ENCODE results near the gene ATP1A1. TPM values are rescaled to one million over a fixed set of nuclear protein-coding genes. Genes with fewer than 3 reads are reported as not detected.

The ATP1A1 gene
- total and polyA plus RNA-seq, 2 experiments from 2014 or later, result 117 to 202 TPM

- H3K27ac ChIP-seq (ENCODE audit: low read depth), result no peak overlapping the region
- Mint-ChIP-seq H3K27ac (no peak overlapping the region), H3K36me3 (ENCODE audit: low read depth) (no peaks in the 10 kb centered on the region), H3K4me3 (no peak overlapping the region), H3K4me1 (no peaks in the 10 kb centered on the region), H3K27me3 (ENCODE audit: insufficient read depth, low read depth, poor library complexity) (no peaks in the 10 kb centered on the region), H3K9me3 (no peaks in the 10 kb centered on the region; the same call in 2 of the 3 replicates)
- H4K20me1 ChIP-seq (replicated peaks; ENCODE audit: insufficient read depth), result no peaks in the 10 kb centered on the region
- H3K27me3 ChIP-seq (ENCODE audit: insufficient read depth), result no peaks in the 10 kb centered on the region
- no peaks in the 10 kb centered on the region for H3F3A ChIP-seq (replicated peaks; ENCODE audit: low read depth)
- TF ChIP-seq ZNF462 (CRISPR knock-in tag; IDR thresholded peaks at IDR 0.05), result no peak
- TF ChIP-seq, protein P1, sequence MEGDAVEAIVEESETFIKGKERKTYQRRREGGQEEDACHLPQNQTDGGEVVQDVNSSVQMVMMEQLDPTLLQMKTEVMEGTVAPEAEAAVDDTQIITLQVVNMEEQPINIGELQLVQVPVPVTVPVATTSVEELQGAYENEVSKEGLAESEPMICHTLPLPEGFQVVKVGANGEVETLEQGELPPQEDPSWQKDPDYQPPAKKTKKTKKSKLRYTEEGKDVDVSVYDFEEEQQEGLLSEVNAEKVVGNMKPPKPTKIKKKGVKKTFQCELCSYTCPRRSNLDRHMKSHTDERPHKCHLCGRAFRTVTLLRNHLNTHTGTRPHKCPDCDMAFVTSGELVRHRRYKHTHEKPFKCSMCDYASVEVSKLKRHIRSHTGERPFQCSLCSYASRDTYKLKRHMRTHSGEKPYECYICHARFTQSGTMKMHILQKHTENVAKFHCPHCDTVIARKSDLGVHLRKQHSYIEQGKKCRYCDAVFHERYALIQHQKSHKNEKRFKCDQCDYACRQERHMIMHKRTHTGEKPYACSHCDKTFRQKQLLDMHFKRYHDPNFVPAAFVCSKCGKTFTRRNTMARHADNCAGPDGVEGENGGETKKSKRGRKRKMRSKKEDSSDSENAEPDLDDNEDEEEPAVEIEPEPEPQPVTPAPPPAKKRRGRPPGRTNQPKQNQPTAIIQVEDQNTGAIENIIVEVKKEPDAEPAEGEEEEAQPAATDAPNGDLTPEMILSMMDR (conservative IDR thresholded peaks at IDR 0.05; ENCODE audit: low read depth in 2 of 2), result no peak
- TF ChIP-seq EZH2phosphoT487 (IDR thresholded peaks at IDR 0.05; ENCODE audit: unreplicated experiment), result no peak
- no peak for TF ChIP-seq JUNB (IDR thresholded peaks at IDR 0.05; ENCODE audit: unreplicated experiment)
- no peak for TF ChIP-seq POLR2AphosphoS5 (IDR thresholded peaks at IDR 0.05; ENCODE audit: low read depth)
- TF ChIP-seq REST (IDR thresholded peaks at IDR 0.05; ENCODE audit: unreplicated experiment), result no peak
- no peak for TF ChIP-seq EZH2 (IDR thresholded peaks at IDR 0.05; ENCODE audit: low read depth, unreplicated experiment)
- no peak for TF ChIP-seq CREB1 (CRISPR knock-in tag; IDR thresholded peaks at IDR 0.05; ENCODE audit: low read depth)
- no peak for TF ChIP-seq ETS1 (IDR thresholded peaks at IDR 0.05)
- no peak for TF ChIP-seq ZNF114 (CRISPR knock-in tag; IDR thresholded peaks at IDR 0.05)
- no peak for TF ChIP-seq STAT1 (IDR thresholded peaks at IDR 0.05; ENCODE audit: unreplicated experiment)
- no peak for TF ChIP-seq ZNF331 (CRISPR knock-in tag; IDR thresholded peaks at IDR 0.05; ENCODE audit: low read depth)
- TF ChIP-seq NANOG (IDR thresholded peaks at IDR 0.05; ENCODE audit: borderline replicate concordance), result no peak
- H3K4me3 ChIP-seq, result no peak overlapping the region
- no peaks in the 10 kb centered on the region for H3K36me3 ChIP-seq (ENCODE audit: insufficient read depth)
- no peak overlapping the region for H3K4me2 ChIP-seq
- no peaks in the 10 kb centered on the region for H3K79me2 ChIP-seq (replicated peaks; ENCODE audit: insufficient read depth)
- no peaks in the 10 kb centered on the region for H3K9me2 ChIP-seq (ENCODE audit: insufficient read depth)
- H2AFZ ChIP-seq, result no peak overlapping the region
- ATAC-seq (no peak), DNase-seq (ENCODE audit: low spot score) (no peak)
- H3K4me1 ChIP-seq (ENCODE audit: insufficient read depth), result no peaks in the 10 kb centered on the region
These were observed 53.4 kb downstream of the ATP1A1 start for GRCh38 chr1:116426401-116426800.
